OCI-LY7 (cell line): ENCODE data around the gene TTLL9. TPM values are rescaled to one million over a fixed set of nuclear protein-coding genes. Genes with fewer than 3 reads are reported as not detected.

Source experiments
- BruUV-seq: library from RNA; stranded (reverse); fragments of 400-500 nt; replicated peaks from 2 replicates; lab custom pipeline; 2021; lab: Mats Ljungman, UMichigan
- CTCF ChIA-PET: fragments of 300-600 bp; sonication (Branson Sonifier 250); formaldehyde crosslinking; loops from one replicate; lab custom pipeline; 2022; ENCODE audit warnings: antibody characterized with exemption; ENCODE audit not compliant: unreplicated experiment; lab: Charles Lee
- POLR2A ChIA-PET: fragments of 300-600 bp; sonication (Branson Sonifier 250); formaldehyde crosslinking; loops from one replicate; lab custom pipeline; 2022; ENCODE audit warnings: antibody characterized with exemption; lab: Charles Lee
- DNase-seq: peaks from one replicate; pipeline ENCODE4 v3.0.0-alpha.2; 2015; ENCODE audit warnings: low spot score
- H2AFZ ChIP-seq: fragments of 200-600 bp; sonication (generic), shearing (Covaris generic); 2 replicates; pipeline ENCODE4 v1.6.1; 2014; ENCODE audit warnings: mild to moderate bottlenecking, antibody characterized with exemption, low read length, moderate library complexity
- H3K27ac ChIP-seq: fragments of 200-600 bp; sonication (generic); 2 replicates; pipeline ENCODE4 v1.5.1; 2014; ENCODE audit warnings: mixed run types, low read depth, mild to moderate bottlenecking, moderate library complexity, low read length, inconsistent platforms; ENCODE audit not compliant: poor library complexity, severe bottlenecking
- H3K36me3 ChIP-seq: fragments of 200-600 bp; sonication (generic); 2 replicates; pipeline ENCODE4 v1.6.1; 2014; ENCODE audit warnings: mild to moderate bottlenecking, antibody characterized with exemption, low read length, moderate library complexity, mixed read lengths; ENCODE audit not compliant: insufficient read depth
- H3K4me1 ChIP-seq: fragments of 200-600 bp; sonication (generic); 2 replicates; pipeline ENCODE4 v1.5.1; 2014; ENCODE audit warnings: mild to moderate bottlenecking, low read length; ENCODE audit not compliant: insufficient read depth, poor library complexity, severe bottlenecking
- H3K4me2 ChIP-seq: fragments of 200-600 bp; sonication (generic); 2 replicates; pipeline ENCODE4 v1.6.1; 2014; ENCODE audit warnings: mild to moderate bottlenecking, low read length
- H3K4me3 ChIP-seq: fragments of 200-600 bp; sonication (generic); 2 replicates; pipeline ENCODE4 v1.5.1; 2014; ENCODE audit warnings: mild to moderate bottlenecking, low read depth, low read length; ENCODE audit not compliant: poor library complexity, severe bottlenecking
- H3K79me2 ChIP-seq: fragments of 200-600 bp; sonication (generic); 2 replicates; pipeline ENCODE4 v1.6.1; 2016; ENCODE audit warnings: low read depth, mild to moderate bottlenecking, low read length, moderate library complexity, mixed read lengths; ENCODE audit not compliant: insufficient read depth
- H3K9me2 ChIP-seq: fragments of 200-600 bp; sonication (generic); 2 replicates; pipeline ENCODE4 v1.6.1; 2016; ENCODE audit warnings: mild to moderate bottlenecking, low read length, mixed read lengths; ENCODE audit not compliant: insufficient read depth
- H3K9me3 ChIP-seq: fragments of 200-600 bp; sonication (generic); 2 replicates; pipeline ENCODE4 v1.6.1; 2014; ENCODE audit warnings: mild to moderate bottlenecking, mixed run types, low read length, mixed read lengths
- H4K20me1 ChIP-seq: fragments of 200-600 bp; sonication (generic); 2 replicates; pipeline ENCODE4 v1.6.1; 2014; ENCODE audit warnings: mild to moderate bottlenecking, antibody characterized with exemption, low read length, moderate library complexity, mixed read lengths; ENCODE audit not compliant: insufficient read depth
- CTCF ChIP-seq: fragments of 200-600 bp; sonication (generic); conservative IDR thresholded peaks from 2 replicates; pipeline ENCODE4 v1.5.1; 2014; ENCODE audit warnings: mild to moderate bottlenecking, antibody characterized with exemption, low read length, moderate library complexity, mixed read lengths
- EZH2phosphoT487 ChIP-seq: fragments of 200-600 bp; sonication (generic); IDR thresholded peaks from 2 replicates; pipeline ENCODE4 v1.6.1; 2018; ENCODE audit warnings: low read depth, borderline replicate concordance, mild to moderate bottlenecking, mixed run types, antibody characterized with exemption, low read length, moderate library complexity, mixed read lengths
- intact Hi-C: fragments of 100-400 bp; cut with micrococcal nuclease; formaldehyde crosslinking; loops from one replicate; pipeline ENCODE4 v1.10.0; 2022; ENCODE audit not compliant: unreplicated experiment
- total RNA-seq, 2 experiments: library from RNA; depleted of rRNA in 1 of 2; stranded (reverse); fragments of >200 nt in 1 of 2; shearing (Covaris generic) in 1 of 2; gene quantifications; 2 replicates each; pipeline ENCODE4 v1.2.3, GENCODE V29; 2014 to 2022

TTLL9 gene
- total RNA-seq, 2 experiments from 2014 or later, result not detected

GRCh38 chr20:31918466-31919105 lies 48.2 kb downstream of the TTLL9 start:
- H3K4me3 ChIP-seq, result no peak overlapping the region
- no peaks in the 10 kb centered on the region for H3K36me3 ChIP-seq
- H3K9me3 ChIP-seq, result no peaks in the 10 kb centered on the region
- no peaks in the 10 kb centered on the region for H3K79me2 ChIP-seq
- TF ChIP-seq CTCF, result no peak
- TF ChIP-seq EZH2phosphoT487, result no peak
- BruUV-seq, result no TSS peak
- no peaks in the 10 kb centered on the region for H3K4me1 ChIP-seq
- CTCF ChIA-PET, result no interaction called here
- H3K9me2 ChIP-seq, result no peaks in the 10 kb centered on the region
- DNase-seq, result no peak
- intact Hi-C loops, result no loop called here
- no peak overlapping the region for H2AFZ ChIP-seq
- H3K27ac ChIP-seq, result no peak overlapping the region
- POLR2A ChIA-PET, result interaction anchor here (1.1 kb wide), 1 partner anchor 23 kb away, joined by 3 read pairs; no protein-coding TSS in a partner anchor
- no peak overlapping the region for H3K4me2 ChIP-seq
- no peaks in the 10 kb centered on the region for H4K20me1 ChIP-seq

DNA sequence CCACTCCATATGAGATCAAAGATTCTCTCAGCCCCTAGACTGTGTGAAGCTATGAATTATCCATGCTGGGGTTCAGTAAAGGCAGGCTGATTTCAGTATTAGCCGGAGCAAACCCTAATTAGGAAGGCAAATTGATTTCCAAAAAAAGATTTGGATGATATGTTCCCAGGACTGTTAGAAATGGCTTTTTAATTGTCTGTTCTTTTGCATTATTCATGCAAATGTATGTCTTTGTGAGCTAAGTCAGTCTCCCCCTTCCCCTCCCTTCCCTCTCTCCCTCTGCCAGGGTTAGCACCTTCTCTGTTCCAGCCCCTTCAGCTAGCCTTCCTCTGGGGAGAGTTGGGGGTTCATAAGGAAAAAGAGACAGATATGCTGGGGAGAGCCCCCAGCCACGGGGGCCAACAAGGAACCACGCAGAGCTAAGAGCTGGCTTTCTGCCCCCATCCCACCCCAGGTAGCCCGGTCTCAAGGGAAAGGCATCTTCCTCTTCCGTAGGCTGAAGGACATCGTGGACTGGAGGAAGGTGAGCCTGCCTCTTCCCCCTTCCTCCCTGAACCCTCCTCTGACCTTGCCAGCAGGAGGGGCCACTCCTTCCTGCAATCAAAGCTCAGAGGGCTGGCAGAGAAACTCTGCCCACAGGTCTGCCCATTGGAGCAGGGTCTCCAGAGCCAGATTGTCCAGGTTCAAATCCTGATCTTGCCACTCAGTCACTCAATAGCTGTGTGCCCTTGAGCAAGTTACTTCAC lies 49.1 kb downstream of the TTLL9 start:
- no peak overlapping the region for H3K27ac ChIP-seq
- BruUV-seq, result no TSS peak
- H3K36me3 ChIP-seq, result no peaks in the 10 kb centered on the region
- intact Hi-C loops, result no loop called here
- no peaks in the 10 kb centered on the region for H3K4me1 ChIP-seq
- TF ChIP-seq CTCF (no peak), EZH2phosphoT487 (no peak)
- H3K4me3 ChIP-seq, result no peak overlapping the region
- H3K79me2 ChIP-seq, result no peaks in the 10 kb centered on the region
- no peaks in the 10 kb centered on the region for H3K9me2 ChIP-seq
- H2AFZ ChIP-seq, result no peak overlapping the region
- ChIA-PET CTCF (no interaction called here), POLR2A (interaction anchor here (1.1 kb wide), 1 partner anchor 22 kb away, joined by 3 read pairs; no protein-coding TSS in a partner anchor)
- no peak overlapping the region for H3K4me2 ChIP-seq
- H4K20me1 ChIP-seq, result no peaks in the 10 kb centered on the region
- no peaks in the 10 kb centered on the region for H3K9me3 ChIP-seq
- no peak for DNase-seq
